Fibroblast of skin of abdomen (primary cell): ENCODE results near the gene NDUFAF7.
"Not testable (repeated sequence)": the region's sequence is repeated elsewhere in the genome, so short reads cannot be mapped to it uniquely, and the experiment has no call there.

Experiments
- DNase-seq: peaks from one replicate; pipeline ENCODE4 v3.0.0-alpha.2; 2013

The NDUFAF7 gene

DNA sequence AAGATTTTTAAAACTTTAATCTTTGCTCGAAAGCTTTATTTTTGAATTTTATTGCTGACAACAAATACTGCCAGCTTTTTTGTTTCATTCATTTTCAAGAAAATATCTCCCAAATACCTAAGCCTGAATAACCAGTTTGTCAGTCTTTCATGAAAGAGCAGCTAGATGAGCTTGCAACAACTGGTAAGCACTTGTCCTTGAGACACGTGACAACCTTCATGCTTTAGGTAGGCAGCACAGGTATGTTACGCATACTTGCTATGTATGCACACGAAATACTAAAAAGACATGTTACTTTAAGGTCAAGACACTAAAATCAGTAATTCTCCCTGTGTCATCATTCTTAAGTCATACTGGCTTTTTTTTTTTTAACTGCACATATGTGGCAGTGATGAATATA lies 12.4 kb upstream of the NDUFAF7 start:
- no peak for DNase-seq

DNA sequence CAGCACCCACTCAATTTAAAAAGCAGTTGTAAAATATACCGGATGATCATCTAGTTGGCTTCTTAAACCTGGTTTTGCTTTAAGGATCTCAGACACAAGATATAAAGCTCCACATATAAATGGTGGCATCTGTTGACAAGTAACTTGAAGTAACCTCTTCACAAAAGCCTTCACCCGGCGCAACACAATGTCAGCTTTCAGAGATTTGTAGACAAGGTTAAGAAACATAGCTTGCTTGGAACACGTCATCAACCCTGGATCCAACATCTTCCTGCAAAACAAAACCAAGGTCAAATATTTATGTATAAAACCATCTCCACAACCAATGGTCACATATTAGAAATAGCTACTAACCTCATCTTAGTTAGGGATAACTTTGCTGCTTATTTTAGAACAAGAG lies 8.3 kb upstream of the NDUFAF7 start:
- no peak for DNase-seq

DNA sequence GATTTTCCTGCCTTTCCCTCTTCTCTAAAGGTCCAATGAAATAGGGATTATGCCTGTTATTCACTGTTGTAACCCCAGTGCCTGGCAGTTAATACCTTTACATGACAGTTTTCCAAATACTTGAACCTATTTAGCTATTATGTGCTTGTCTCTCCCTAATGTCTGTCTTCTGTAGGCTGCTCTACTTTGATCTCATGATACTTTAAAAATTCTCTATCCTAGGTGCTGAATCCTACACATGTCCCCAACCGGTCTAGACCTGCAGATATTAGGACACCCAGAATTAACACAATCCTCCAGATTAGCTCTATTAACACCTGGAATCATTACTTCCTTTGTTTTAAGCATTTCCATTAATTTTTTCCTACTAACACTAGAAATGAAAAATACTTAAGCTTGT lies 7.4 kb upstream of the NDUFAF7 start:
- no peak for DNase-seq

DNA sequence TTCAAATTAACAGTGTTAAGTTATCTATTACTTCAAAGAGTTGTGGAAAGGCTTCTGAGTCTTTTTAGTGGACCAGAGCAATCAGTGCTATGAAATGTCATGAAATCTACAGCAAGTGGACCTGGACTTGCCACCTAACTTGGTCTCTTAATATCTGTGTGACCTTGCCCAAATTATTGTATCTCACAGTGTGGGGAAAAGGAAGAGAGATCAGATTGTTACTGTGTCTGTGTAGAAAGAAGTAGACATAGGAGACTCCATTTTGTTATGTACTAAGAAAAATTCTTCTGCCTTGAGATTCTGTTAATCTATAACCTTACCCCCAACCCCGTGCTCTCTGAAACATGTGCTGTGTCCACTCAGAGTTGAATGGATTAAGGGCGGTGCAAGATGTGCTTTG lies 6.3 kb upstream of the NDUFAF7 start:
- not testable (repeated sequence) for DNase-seq

DNA sequence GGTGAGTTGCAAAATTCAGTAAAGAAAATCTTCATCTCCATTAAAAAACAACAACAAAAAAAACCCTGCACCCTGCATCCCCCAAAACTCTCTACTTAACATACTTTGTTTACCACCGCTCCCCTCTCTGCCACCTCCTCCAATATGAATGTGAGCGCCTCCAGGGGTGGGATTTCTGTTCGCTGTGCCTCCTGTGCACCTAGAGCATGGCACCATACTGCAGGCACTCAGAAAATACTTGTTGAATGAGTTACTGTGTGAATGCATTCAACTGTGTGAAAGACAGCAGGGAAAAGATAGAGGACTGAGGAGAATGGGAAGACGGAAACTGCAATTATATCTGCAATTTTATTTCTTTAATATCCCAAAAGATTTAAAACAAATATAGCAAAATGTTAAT lies 4.6 kb upstream of the NDUFAF7 start:
- no peak for DNase-seq

DNA sequence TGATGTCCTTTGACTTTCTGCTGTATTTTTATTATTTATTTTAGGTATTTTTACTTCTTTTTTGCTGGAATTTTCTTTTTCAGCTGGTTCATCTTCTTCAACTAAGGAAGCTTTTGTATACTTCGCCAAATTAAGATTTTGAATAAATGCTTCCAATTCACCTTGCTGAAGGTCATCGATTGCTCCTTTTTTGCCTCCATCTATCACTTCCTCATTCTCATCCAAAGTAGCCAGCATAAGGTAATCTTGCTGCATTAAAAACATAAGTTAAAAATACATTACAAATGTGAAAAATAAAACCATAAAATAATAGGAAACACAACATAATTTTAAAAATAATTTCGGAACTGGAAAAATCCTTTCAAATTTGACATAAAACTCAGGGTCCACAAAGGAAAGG lies 2.7 kb upstream of the NDUFAF7 start:
- no peak for DNase-seq

DNA sequence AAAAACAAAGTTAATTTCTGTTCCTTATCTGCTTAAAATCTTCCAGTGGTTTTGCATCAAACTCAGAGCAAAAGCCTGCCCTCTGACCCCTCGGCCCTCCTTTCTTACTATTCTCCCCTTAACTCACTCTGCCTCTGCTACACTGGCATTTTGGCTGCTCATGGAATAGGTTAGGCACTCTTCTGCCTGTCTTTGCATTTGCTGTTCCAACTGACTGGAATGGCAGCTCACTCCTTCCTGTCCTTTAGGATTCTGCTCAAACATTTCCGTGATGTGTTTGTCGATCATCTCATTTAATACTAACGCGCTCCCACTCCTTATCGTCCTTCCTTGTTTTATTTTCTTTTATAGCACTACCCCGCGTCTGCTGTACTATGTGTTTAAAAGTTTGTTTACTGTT lies 877 bp upstream of the NDUFAF7 start:
- DNase-seq: peak; percentile 3

DNA sequence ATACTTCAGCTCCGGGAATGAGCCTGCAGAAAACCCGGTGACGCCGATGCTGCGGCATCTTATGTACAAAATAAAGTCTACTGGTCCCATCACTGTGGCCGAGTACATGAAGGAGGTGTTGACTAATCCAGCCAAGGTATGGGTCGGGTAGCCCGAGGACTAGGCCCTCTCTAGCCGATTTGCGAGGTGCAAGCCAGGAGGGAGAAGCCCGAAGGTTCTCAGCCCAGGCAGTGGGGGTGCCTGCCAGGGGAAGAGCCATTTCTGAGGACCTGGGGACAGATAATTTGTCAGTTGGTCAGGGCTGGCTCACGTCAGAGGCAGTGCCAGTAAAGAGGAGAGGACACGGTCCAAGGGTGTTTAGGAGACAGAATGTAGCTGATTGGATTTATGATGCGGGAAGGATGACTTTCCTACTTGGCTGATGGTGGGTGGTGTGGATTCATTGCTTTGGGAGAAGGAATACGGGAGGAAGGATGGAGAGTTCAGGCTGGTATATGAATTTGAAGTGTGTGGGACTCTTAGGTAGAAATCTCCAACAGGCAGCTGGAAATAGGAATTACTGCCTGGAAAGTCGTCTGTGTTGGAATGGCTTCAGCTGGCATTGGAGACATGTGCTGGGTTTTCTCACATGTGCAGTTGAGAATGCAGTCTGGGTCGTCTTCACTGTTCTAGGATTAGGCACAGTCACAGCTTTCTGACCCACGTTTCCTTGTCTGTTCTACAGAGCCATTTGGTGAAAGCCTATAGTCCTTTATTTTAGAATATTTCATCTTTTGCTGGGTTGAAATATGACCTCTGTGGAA lies 874 bp downstream of the NDUFAF7 start:
- peak; percentile 9 for DNase-seq

DNA sequence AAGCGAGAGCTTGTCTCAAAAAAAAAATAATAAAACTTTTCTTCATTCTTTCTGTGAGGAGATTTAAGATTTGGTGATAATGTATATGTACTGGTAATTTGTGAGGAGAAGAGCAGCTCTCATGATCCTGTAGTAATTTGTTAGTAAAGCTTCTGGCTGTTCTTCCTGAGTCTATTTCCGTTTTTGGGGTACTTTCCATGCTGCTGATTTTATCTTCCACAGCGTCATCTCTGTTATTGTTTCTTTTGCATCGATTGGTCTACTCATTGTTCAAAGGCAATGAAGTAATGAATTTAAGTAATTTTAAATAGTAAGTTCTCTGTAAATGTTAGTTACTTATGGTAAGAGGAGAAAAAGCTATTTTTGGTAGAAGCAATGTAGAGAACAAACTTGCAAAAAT lies 12.0 kb downstream of the NDUFAF7 start:
- no peak for DNase-seq

DNA sequence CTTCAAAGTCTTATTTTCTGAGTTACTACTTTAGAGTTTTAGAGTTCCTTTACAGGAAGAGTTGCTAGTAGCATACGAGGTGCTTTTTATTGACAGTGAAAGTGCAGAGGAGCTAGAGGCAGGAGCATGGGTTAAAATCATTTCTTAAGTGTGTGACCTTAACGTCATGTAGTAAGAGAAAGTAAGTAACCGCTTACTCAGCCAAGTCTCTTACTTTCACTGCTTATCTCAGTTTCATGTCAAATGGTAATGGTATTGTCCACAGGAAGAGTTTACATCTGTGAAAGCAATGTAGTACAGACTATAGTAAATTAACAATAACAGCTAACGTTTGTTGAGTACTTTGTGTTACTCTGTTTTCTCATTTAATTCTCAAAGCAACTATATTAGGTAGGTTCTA lies 12.6 kb downstream of the NDUFAF7 start:
- DNase-seq: no peak

DNA sequence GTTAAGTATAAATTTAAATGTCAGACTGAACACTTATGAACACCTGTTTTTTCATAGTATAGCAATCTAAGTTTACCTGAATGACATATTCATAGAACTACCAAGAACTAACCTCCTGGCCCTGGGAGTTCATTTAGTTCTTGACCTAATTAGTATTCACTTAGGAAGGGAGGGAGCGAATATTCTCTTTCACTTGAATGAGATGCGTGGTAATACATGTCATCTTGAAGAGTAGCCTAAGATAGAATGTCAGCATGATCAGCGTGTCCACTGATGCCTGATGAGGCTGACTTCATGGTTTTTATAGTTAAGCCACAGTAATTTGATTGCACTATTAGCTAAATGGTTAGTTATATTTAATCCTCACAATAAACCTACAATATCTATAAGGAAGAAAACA lies 13.3 kb downstream of the NDUFAF7 start:
- no peak for DNase-seq

DNA sequence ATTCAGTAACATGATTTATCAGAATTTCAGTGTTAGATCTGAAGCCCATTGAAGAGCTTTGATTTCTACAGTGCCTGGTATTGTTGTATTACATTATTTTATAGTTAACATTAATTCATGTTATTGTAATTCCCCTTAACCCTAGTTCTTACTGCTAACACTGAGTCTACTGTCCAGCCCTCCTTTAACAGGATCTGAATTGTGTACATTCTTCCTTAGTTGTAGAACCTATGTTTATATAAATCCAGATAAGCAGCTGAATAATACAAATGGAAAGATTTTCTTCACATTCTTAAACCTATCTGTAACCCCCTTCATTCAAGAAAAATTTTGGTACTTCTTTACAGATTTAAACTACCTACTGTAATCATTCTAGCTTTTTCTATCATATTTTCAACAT lies 14.7 kb downstream of the NDUFAF7 start:
- no peak for DNase-seq

DNA sequence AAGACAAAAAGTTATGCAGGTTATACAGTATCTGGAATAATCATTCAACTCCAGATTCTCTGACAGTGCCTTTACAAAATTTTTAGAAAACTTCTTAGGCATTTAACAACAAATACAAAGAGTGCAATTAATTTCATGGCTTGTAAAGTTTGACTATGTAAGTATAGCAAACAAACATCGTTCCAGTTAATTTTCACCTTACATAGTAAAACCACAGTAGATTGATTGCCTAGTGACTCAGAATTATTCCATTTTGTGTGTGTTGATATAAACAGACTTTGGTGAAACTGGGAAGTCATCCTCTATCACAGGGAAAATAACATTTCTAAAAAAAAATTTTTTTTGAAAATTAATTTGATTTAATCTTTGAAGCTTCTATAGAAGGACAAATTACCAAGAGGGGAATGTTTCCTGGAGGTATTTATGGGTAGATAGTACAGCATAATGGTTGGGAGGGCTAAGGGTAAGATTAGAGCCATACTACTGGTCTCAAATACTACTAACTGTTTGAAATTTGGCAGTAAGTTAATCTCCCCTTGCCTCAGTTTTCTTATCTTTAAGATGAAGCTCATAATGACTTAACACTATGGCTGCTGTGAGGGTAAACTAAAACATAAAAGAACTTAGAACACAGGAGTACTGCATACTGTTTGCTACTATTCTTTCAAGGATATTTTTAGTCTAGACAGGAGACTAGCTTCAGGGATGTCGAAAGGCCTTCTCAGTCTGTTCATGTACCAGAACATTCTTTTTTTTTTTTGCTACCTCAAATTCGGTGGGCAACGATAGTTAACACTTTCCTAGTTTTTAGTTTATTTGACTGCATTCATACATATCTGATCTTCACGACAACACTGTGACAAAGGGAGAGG lies 19.6 kb downstream of the NDUFAF7 start:
- DNase-seq: no peak

DNA sequence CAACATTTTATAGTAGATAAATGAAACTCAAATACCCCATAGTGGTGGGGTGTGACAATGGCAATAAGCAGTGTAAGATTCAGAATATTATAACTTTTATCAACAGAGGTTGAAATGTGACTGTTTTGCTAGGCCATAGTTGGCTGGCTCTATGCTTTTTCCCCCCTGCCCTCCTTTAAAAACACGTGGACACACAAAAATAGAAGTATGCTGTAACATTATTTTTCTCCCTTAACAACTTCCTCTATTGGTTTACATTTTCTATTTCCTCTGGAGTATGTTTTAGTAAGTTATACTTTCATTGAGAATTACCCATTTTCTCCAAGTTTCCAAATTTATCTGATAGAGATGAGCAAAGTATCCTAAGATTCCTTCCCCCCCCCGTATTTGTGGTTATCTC lies 31.1 kb downstream of the NDUFAF7 start:
- DNase-seq: no peak

DNA sequence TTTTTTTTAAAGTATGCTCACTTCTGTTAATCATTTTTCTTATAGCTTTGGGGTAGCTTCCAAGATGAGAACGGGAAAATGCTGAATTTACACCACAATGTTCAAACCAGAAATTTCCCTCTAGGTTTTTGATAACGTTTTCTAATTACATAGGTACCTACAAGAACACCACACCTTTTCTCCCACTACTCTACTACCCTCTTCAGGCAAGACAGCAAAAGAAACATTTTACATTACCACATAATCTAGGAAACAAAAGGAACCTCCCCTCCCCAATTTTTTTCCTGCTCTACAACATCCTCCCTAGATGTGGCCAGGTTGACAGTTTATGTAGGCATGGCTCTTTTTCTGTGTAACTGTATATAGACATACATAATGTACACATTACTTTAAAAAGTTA lies 32.4 kb downstream of the NDUFAF7 start:
- DNase-seq: no peak

DNA sequence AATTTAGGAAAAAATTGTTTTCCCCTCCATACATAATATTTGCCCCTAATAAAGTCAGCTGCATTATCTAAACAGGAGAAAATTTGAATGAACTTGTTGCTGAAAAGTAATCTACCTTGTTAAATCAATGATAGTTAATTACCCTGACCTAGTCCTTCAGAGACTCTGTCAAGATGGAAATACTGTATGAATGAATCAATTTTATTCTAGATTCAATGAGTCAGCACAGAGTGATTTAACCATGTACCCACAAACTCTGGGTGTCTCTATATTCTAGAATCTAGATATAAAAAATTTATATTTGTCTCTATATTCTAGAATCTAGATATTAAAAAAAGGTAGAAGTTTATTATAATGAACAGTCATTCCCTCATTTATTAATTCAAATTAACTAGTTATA lies 36.2 kb downstream of the NDUFAF7 start:
- no peak for DNase-seq

DNA sequence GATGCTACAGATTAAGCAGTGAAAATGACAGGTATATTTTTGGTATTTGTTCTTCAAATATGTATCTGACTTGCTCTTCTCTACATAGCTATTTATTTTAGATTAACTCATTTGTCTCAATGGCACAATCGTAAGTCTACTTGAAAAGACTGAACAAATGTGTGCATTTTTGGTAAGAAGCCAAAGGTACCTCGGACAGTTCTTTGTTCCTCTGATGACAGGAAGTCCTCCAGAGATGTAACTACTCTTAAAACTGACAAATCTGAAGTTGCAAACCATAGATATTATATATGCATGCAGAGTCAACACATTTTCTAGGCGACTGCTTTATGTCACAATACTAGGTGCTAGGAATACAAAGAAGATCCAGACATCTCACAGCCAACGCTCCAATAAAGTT lies 36.7 kb downstream of the NDUFAF7 start:
- no peak for DNase-seq

DNA sequence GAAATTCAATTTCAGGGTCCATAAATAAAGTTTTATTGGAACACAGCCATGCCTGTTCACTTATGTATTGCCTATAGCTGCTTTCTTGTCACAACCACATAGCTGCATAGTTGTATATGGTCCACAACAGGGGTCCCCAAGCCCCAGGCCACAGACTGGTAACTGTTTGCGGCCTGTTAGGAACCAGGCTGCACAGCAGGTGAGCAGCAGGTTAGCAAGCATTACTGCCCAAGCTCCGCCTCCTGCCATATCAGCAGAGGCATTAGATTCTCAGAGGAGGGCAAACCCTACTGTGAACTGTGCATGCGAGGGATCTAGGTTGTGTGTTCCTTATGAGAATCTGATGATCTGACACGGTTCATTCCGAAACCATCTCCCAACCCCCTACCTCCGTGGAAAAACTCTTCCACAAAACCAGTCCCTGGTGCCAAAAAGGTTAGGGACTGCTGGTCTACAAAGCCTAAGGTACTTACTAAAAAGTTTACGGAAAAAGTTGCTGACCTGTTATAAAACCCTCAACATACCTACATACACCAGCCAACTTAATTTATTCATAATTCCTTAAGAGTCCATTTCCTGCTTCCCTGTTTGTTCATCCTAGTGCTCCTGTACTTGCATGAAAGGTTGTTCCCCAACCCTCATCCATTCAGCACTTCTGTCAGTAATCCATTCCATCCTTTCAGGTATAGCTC lies 40.1 kb downstream of the NDUFAF7 start:
- DNase-seq: no peak

DNA sequence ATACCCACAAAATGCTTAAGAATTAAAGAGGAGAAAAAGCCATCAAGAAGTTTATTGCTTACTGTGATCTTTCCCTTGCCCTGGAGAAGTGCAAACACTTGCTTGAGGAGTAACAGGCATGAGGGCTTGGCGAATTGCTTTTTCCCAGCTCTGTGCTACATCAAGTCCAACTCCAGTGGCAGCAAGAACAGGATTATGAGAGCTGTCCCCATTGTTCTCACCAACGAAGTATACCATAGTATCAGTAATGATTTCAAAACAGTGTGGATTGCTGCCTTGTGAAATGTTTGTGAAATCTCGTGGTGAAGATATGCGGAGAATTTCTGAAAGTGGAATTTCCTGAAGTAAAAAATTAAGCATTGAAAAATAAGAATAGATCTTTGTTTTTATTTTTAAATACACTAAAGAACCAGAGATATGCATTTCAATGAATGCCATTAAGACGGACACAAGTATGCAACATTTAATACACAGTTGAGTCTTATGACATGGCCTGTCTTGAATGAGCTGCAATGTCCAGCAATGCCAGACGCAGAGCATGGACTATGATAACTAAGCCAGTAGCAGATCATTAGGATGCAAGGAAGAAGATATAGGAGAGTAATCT lies 43.0 kb downstream of the NDUFAF7 start:
- peak; percentile 15 for DNase-seq

DNA sequence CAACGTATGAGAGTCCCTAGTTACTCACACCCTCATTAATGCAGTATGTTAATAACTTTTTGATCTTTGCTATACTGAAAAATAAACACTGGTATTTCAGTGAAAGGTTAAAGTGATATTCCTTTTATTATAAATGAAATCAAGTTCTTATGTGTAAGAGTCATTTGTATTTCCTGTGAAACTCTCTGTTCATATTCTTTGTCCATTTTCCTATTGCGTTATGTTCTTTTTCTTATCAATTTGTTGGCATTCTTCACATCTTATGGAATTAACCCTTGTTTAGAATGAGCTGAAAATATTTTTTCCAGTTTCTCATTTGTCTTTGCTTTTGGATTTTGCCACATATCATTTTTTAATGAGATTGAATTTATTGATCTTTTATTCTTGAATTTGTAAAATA lies 44.8 kb downstream of the NDUFAF7 start:
- no peak for DNase-seq

DNA sequence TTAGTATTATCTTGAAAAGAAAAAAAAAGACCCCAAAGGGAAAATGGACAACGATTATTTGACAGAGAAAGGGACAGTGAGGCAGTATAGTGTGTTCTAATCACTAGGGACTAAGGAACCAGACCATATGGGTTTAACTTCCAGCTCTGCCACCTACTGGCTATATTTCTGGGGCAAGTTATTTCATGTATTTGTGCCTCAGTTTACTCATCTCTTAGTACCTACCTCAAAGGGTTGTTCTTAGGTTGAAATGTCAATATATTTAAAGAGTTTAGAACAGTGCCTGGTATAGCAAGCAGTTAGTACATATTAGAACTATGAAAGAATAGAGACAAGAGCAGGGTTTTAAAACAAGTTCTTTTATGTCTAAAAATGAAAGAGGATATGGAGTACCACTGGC lies 50.5 kb downstream of the NDUFAF7 start:
- DNase-seq: no peak

DNA sequence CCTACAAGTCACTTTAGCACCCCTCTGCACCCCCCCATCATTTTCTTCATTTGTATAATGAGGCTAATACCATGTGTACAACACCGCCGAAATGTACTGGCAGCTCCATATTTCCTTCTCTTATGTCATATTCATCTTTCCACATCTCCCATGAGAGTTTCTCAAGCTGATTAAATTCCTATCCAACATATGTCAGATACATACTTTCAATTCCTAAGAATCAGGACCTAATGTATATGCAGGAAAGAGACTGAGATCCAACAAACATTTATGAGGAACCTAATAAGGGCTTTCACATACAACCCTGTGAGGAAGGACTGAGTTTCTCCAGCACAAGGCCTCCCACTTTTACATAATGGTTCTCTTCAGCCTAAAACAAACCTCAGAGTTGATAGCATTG lies 51.3 kb downstream of the NDUFAF7 start:
- peak; percentile 82 for DNase-seq

DNA sequence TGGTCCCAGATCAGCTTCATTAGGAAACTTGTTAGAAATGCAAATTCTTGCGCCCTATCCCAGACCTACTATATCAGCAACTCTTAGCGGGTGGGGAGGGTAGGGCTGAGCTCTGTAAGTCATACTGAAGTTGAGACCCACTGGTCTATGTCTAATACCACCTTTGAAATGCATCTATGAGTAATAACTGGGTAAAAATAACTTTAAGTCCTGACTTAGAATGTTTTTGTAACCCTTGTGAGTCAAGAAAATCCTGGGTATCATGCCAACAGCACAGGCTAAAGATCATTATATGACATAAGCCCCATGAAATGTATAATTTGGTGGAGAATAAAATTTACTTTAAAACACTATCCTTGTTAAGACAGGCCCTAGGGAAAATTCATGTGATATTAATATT lies 51.7 kb downstream of the NDUFAF7 start:
- DNase-seq: peak; percentile 83
